IPS DF 6.9 (cell line): Measurements from ENCODE around the gene KIF1A.
"Not testable (repeated sequence)": the region's sequence is repeated elsewhere in the genome, so short reads cannot be mapped to it uniquely, and the experiment has no call there.

ENCODE experiments used
- DNase-seq: peaks from one replicate; pipeline ENCODE4 v3.0.0-alpha.2; 2013; ENCODE audit warnings: low read depth, low spot score
- H3K27ac ChIP-seq: one replicate; pipeline ENCODE4 v1.5.1; 2013; ENCODE audit warnings: low read length, control low read depth
- H3K27me3 ChIP-seq: 2 replicates; pipeline ENCODE4 v1.6.1; 2013; ENCODE audit warnings: mild to moderate bottlenecking, low read length; ENCODE audit not compliant: control insufficient read depth, insufficient read depth
- H3K36me3 ChIP-seq: 2 replicates; pipeline ENCODE4 v1.6.1; 2013; ENCODE audit warnings: low read length; ENCODE audit not compliant: control insufficient read depth, insufficient read depth
- H3K4me1 ChIP-seq: 2 replicates; pipeline ENCODE4 v1.6.1; 2013; ENCODE audit warnings: low read length; ENCODE audit not compliant: control insufficient read depth, insufficient read depth
- H3K4me3 ChIP-seq: 2 replicates; pipeline ENCODE4 v1.5.1; 2013; ENCODE audit warnings: mild to moderate bottlenecking, low read length
- H3K9me3 ChIP-seq: 2 replicates; pipeline ENCODE4 v1.6.1; 2013; ENCODE audit warnings: low read length, inconsistent platforms; ENCODE audit not compliant: control insufficient read depth, insufficient read depth
- WGBS: extraction: QIAGEN DNeasy Blood & Tissue Kit; methylation state at CpG from one replicate; pipeline ENCODE4 v1.1.7; 2013; ENCODE audit warnings: mixed read lengths, missing lambda C conversion rate; ENCODE audit not compliant: insufficient read length, insufficient coverage; 5-methylcytosine and 5-hydroxymethylcytosine counted together

The KIF1A gene

DNA sequence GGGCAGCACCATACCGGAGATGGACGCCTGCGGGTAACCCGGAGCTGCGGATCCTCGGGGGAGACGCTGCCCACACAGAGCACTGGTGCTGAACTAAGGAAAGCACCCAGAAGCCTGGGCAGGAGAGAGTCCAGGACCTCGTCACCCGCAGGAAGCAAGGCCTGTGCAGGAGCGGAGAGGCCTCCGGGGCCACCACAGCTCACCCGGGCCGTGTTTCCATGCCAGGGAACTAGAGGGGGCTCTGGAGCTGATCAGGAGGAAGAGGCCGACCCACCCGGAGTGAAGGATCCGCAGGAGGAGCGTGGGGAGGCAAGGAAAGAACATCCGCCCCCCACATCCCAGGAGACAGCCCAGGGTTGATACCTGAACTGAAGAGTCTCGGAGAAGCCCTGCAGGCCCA lies 141.1 kb downstream of the KIF1A start:
- not testable (repeated sequence) for DNase-seq, H3K27me3 ChIP-seq, H3K36me3 ChIP-seq, H3K4me1 ChIP-seq, H3K4me3 ChIP-seq, H3K27ac ChIP-seq, H3K9me3 ChIP-seq
- WGBS, result no CpG with 5 or more reads among the region's 19 CpGs

DNA sequence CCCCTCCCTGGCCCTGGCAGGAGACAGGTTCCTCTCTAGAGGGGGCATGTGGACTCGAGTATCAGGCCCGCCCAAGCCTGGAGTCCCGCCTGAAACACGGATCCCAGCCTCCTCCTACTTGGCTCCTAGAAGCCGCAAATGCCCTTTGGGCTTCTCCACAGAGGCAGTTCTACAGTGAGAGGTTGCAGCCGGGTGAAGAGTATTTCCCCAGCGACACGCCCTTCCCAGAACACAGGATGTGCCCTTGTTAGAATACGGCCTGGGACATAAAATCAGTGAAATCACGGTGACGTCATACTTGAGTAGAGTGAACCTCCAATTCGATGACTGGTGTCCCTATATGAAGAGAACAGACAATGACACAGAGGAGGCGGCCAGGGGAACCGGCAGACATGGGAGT lies 142.0 kb downstream of the KIF1A start:
- not testable (repeated sequence) for H3K4me3 ChIP-seq, H3K27ac ChIP-seq, DNase-seq, H3K4me1 ChIP-seq, H3K9me3 ChIP-seq, H3K27me3 ChIP-seq, H3K36me3 ChIP-seq
- WGBS, result no CpG with 5 or more reads among the region's 14 CpGs

- H3K27me3 ChIP-seq, H3K9me3 ChIP-seq, H3K4me3 ChIP-seq, H3K36me3 ChIP-seq, H3K27ac ChIP-seq, H3K4me1 ChIP-seq, DNase-seq: not testable (repeated sequence)
- WGBS, result no CpG with 5 or more reads among the region's 24 CpGs
Observed at GRCh38 chr2:240675345-240675744, 144.7 kb downstream of the KIF1A start.

DNA sequence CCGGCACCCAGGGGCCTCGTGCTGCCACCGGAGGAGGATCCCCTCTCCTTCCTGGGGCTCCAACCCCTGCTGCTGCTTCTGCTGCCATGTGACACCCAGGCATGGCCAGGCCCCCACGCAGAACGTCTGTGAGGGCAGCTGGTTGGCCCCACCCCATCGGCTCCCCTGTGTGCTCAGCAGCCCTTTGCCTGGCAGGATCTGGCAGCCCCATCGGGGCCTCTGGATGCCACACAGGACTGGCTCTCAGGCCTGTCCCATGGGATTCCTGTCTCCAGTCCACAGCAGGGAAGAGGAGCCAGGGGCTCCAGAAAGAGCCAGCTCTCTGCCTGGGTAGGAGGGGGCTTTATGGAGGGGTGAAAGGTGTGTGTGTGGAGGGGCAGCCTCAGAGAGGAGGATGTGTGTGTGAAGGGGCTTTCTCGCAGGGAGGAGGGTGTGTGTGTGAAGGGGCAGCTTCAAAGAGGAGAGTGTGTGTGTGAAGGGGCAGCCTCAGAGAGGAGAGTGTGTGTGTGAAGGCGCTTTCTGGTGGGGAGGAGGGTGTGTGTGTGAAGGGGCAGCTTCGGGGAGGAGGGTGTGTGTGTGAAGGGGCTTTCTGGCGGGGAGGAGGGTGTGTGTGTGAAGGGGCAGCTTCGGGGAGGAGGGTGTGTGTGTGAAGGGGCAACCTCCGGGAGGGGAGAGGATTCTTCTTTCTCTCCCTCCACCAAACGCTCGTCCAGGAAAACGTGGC lies 145.4 kb downstream of the KIF1A start:
- not testable (repeated sequence) for H3K27ac ChIP-seq, DNase-seq, H3K36me3 ChIP-seq, H3K4me1 ChIP-seq, H3K9me3 ChIP-seq, H3K4me3 ChIP-seq, H3K27me3 ChIP-seq
- WGBS, result no CpG with 5 or more reads among the region's 16 CpGs

- 0 out of 2 replicates have a peak, but pooled peaks cover 2% of the 10 kb centered on the region for H3K27me3 ChIP-seq
- no peaks in the 10 kb centered on the region; the same call in 1 of the 2 replicates for H3K36me3 ChIP-seq
- no peak for DNase-seq
Observed at GRCh38 chr2:240672701-240673190, 147.3 kb downstream of the KIF1A start.

DNA sequence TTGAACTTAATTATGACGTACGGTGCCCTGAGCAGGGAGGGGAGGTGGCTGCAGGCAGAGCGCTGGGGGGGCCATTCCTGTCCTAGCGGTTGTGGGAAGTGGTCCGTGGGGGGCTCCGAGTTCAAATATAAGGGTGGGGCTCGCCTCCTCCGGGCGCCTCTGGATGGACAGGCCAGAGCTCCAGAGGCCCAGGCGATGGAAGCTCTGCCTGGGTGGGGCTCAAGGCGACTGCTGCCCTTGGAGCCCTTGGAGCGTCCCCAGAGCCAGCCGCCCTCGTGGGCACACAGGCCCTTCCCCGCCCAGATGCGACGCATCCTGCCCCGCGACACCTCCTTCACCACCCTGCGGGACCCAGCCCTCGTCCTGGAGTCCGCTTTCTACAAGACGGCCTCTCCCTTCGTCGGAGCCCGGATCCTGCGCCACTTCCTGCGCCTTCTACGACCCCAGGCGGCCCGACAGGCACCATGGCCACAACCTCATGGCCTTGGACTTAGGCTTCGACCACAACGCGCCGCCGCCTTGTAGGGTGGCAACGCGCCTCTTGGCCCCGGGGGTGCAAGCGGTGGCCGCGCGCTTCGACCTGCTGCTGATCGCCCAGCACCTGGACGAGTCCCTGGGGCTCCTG lies 147.8 kb downstream of the KIF1A start:
- 0 out of 2 replicates have a peak, but pooled peaks cover 2% of the 10 kb centered on the region for H3K27me3 ChIP-seq
- H3K9me3 ChIP-seq, result no peaks in the 10 kb centered on the region
- H3K4me3 ChIP-seq, result peak overlapping the region; percentile 12; the same call in 1 of the 2 replicates
- no peak for DNase-seq
- no peaks in the 10 kb centered on the region; the same call in 1 of the 2 replicates for H3K36me3 ChIP-seq
- H3K4me1 ChIP-seq, result no peaks in the 10 kb centered on the region
- no CpG with 5 or more reads among the region's 46 CpGs for WGBS
- H3K27ac ChIP-seq, result no peak overlapping the region

More at GRCh38 chr2:240672701-240673190, 147.3 kb downstream of the KIF1A start:
- no peak overlapping the region for H3K27ac ChIP-seq
- H3K9me3 ChIP-seq, result no peaks in the 10 kb centered on the region
- no CpG with 5 or more reads among the region's 55 CpGs for WGBS
- H3K4me3 ChIP-seq, result peak overlapping the region; percentile 12; the same call in 1 of the 2 replicates
- H3K4me1 ChIP-seq, result no peaks in the 10 kb centered on the region

DNA sequence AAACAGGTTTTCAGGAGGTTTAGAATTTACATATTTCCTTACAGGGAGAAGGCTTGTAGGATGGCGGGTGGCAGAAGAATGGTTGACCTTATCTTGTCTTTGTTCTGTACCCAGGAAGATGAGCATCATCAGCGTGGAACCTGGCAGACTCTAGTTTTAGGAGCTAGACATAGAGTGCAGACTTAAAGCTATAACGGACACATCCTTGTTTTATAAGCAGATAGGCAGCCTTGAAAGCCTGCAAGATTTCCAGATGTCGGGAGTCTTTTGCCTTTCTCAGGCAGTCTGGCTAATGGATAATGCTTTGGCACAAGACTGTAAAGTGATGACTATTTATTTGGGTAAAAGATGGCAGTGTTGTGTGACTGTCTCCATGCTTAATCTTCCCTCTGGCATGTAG lies 149.1 kb downstream of the KIF1A start:
- H3K36me3 ChIP-seq, result no peaks in the 10 kb centered on the region; the same call in 1 of the 2 replicates
- 0 out of 2 replicates have a peak, but pooled peaks cover 2% of the 10 kb centered on the region for H3K27me3 ChIP-seq
- WGBS, result no CpG with 5 or more reads among the region's 4 CpGs
- no peak overlapping the region for H3K27ac ChIP-seq
- no peak for DNase-seq
- no peak overlapping the region for H3K4me3 ChIP-seq
- no peaks in the 10 kb centered on the region for H3K4me1 ChIP-seq
- H3K9me3 ChIP-seq, result no peaks in the 10 kb centered on the region

- no peaks in the 10 kb centered on the region; the same call in 1 of the 2 replicates for H3K36me3 ChIP-seq
- no peaks in the 10 kb centered on the region for H3K9me3 ChIP-seq
- H3K4me3 ChIP-seq, result no peak overlapping the region
- H3K4me1 ChIP-seq, result no peaks in the 10 kb centered on the region
- WGBS, result 100% methylated on average over 1 of the region's 7 CpGs
- no peak overlapping the region for H3K27ac ChIP-seq
- no peak for DNase-seq
- H3K27me3 ChIP-seq, result 0 out of 2 replicates have a peak, but pooled peaks cover 2% of the 10 kb centered on the region
Observed at GRCh38 chr2:240670402-240670801, 149.6 kb downstream of the KIF1A start.

DNA sequence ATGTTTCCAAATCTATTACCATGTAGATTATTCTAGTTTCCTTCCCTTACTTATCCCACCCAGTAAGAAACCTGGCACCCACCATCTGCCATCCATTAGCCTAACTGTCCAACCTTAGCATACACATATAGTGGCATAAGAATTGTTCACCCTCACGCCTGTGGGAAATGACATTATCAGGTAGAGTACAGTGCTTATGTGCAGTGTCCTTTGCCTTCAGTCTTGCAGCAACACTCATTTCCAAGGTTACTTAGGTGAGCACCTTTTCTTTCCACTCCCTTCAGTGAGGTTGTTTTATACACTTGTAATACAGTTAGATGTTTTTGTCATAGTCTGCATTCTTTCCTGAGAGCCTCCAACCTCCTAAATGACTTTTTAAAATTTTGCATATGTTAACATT lies 155.4 kb downstream of the KIF1A start:
- Histone ChIP-seq H3K27ac (no peak overlapping the region), H3K27me3 (no peaks in the 10 kb centered on the region)

More for the DNA sequence above, 155.4 kb downstream of the KIF1A start:
- WGBS, result no CpG with 5 or more reads among the region's 1 CpG
- Histone ChIP-seq H3K36me3 (no peaks in the 10 kb centered on the region), H3K4me1 (no peaks in the 10 kb centered on the region), H3K4me3 (no peak overlapping the region), H3K9me3 (no peaks in the 10 kb centered on the region; the same call in 1 of the 2 replicates)
- no peak for DNase-seq
